A673 (cell line): ENCODE measurements around the gene EEPD1.

Experiments used
- EZH2 ChIP-seq: fragments of 200-600 bp; sonication (generic); IDR thresholded peaks from 2 replicates; pipeline ENCODE4 v1.6.1; 2017; ENCODE audit warnings: borderline replicate concordance, low read depth, mild to moderate bottlenecking, mixed read lengths, antibody characterized with exemption, low read length; ENCODE audit not compliant: poor library complexity, severe bottlenecking
- TF ChIP-seq, protein P1 (sequence below): fragments of 300-800, 200-600 bp; sonication (generic); conservative IDR thresholded peaks from 2 replicates; pipeline ENCODE4 v1.5.1; 2017; ENCODE audit warnings: low read depth, mild to moderate bottlenecking, antibody characterized with exemption, low read length, moderate library complexity, mixed read lengths

DNA sequence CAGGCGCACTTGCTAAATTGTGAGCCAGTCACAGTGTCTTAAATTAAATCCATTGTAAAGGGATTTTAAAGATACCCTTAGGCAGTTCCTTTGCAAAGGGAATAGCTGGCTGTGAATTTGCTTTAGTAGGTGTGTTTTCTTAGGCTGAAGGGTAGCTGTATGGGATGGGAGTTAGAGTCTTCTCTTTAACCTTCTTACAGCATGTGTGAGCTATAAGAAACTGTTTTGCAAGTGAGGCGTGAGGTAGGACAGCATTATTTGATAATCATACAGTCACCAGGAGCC lies 5.2 kb downstream of the EEPD1 start:
- no peak for TF ChIP-seq EZH2
- TF ChIP-seq, protein P1, sequence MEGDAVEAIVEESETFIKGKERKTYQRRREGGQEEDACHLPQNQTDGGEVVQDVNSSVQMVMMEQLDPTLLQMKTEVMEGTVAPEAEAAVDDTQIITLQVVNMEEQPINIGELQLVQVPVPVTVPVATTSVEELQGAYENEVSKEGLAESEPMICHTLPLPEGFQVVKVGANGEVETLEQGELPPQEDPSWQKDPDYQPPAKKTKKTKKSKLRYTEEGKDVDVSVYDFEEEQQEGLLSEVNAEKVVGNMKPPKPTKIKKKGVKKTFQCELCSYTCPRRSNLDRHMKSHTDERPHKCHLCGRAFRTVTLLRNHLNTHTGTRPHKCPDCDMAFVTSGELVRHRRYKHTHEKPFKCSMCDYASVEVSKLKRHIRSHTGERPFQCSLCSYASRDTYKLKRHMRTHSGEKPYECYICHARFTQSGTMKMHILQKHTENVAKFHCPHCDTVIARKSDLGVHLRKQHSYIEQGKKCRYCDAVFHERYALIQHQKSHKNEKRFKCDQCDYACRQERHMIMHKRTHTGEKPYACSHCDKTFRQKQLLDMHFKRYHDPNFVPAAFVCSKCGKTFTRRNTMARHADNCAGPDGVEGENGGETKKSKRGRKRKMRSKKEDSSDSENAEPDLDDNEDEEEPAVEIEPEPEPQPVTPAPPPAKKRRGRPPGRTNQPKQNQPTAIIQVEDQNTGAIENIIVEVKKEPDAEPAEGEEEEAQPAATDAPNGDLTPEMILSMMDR = no peak
